Liver (tissue), 9 donors: ENCODE measurements around the gene WNT5A. TPM values are rescaled to one million over a fixed set of nuclear protein-coding genes. Genes with fewer than 3 reads are reported as not detected.

Source experiments
- DNase-seq: peaks from one replicate; pipeline ENCODE4 v3.0.0-alpha.2; 2017; ENCODE audit warnings: low spot score
- H3K27ac ChIP-seq, 2 donors: one replicate each; pipeline ENCODE4 v1.7.0; 2013; ENCODE audit warnings: inconsistent platforms in 2 of 2, low read length in 2 of 2, control low read depth in 1 of 2, low read depth in 1 of 2, mild to moderate bottlenecking in 1 of 2
- H3K27me3 ChIP-seq, 4 donors: one replicate each; pipeline versions ENCODE4 v1.6.1 to v1.7.0; 2013; ENCODE audit warnings: low read length in 3 of 4, inconsistent platforms in 1 of 4, mild to moderate bottlenecking in 1 of 4, moderate library complexity in 1 of 4; ENCODE audit not compliant: control insufficient read depth in 4 of 4, insufficient read depth in 4 of 4
- H3K36me3 ChIP-seq, 4 donors: one replicate each; pipeline versions ENCODE4 v1.6.1 to v1.7.0; 2013; ENCODE audit warnings: low read length in 3 of 4, mild to moderate bottlenecking in 3 of 4, low read depth in 1 of 4, moderate library complexity in 1 of 4; ENCODE audit not compliant: control insufficient read depth in 4 of 4, insufficient read depth in 3 of 4
- H3K4me1 ChIP-seq, 4 donors: one replicate each; pipeline versions ENCODE4 v1.6.1 to v1.7.0; 2013; ENCODE audit warnings: low read length in 3 of 4, mild to moderate bottlenecking in 3 of 4, moderate library complexity in 1 of 4; ENCODE audit not compliant: control insufficient read depth in 4 of 4, insufficient read depth in 4 of 4
- H3K4me3 ChIP-seq, 3 donors: one replicate each; pipeline versions ENCODE4 v1.6.1 to v1.7.0; 2013; ENCODE audit warnings: low read length in 3 of 3, control low read depth in 1 of 3, low read depth in 1 of 3, mild to moderate bottlenecking in 1 of 3
- H3K9ac ChIP-seq, 2 donors: one replicate each; pipeline ENCODE4 v1.7.0; 2013; ENCODE audit warnings: low read length in 2 of 2, mild to moderate bottlenecking in 2 of 2, moderate library complexity in 2 of 2, control low read depth in 1 of 2, low read depth in 1 of 2
- H3K9me3 ChIP-seq, 4 donors: one replicate each; pipeline versions ENCODE4 v1.6.1 to v1.7.0; 2013; ENCODE audit warnings: low read length in 3 of 4; ENCODE audit not compliant: control insufficient read depth in 4 of 4
- EGR1 ChIP-seq, 2 donors: IDR thresholded peaks; 2 replicates each; pipeline ENCODE4 v1.6.1; 2016 to 2018; ENCODE audit warnings: antibody characterized with exemption in 2 of 2, low read depth in 2 of 2
- FOXA1 ChIP-seq: IDR thresholded peaks from 2 replicates; pipeline ENCODE4 v1.6.1; 2016; ENCODE audit warnings: antibody characterized with exemption
- FOXA2 ChIP-seq: IDR thresholded peaks from 2 replicates; pipeline ENCODE4 v1.6.1; 2016; ENCODE audit warnings: antibody characterized with exemption
- GABPA ChIP-seq, 2 donors: IDR thresholded peaks in 1 of 2; conservative IDR thresholded peaks in 1 of 2; 2 replicates each; pipeline ENCODE4 v1.6.1; 2016; ENCODE audit warnings: antibody characterized with exemption in 2 of 2, mild to moderate bottlenecking in 1 of 2, moderate library complexity in 1 of 2
- HNF4A ChIP-seq, 2 donors: conservative IDR thresholded peaks; 2 replicates each; pipeline ENCODE4 v1.6.1; 2016; ENCODE audit warnings: antibody characterized with exemption in 2 of 2, mild to moderate bottlenecking in 2 of 2
- HNF4G ChIP-seq: IDR thresholded peaks from 2 replicates; pipeline ENCODE4 v1.6.1; 2016; ENCODE audit warnings: antibody characterized with exemption
- JUND ChIP-seq, 2 donors: IDR thresholded peaks; 2 replicates each; pipeline ENCODE4 v1.6.1; 2016; ENCODE audit warnings: antibody characterized with exemption in 2 of 2
- NR2F2 ChIP-seq: IDR thresholded peaks from 2 replicates; pipeline ENCODE4 v1.6.1; 2016; ENCODE audit warnings: antibody characterized with exemption
- RAD21 ChIP-seq, 2 donors: IDR thresholded peaks; 2 replicates each; pipeline ENCODE4 v1.6.1; 2016; ENCODE audit warnings: antibody characterized with exemption in 2 of 2, mild to moderate bottlenecking in 2 of 2
- RXRA ChIP-seq, 2 donors: IDR thresholded peaks; 2 replicates each; pipeline ENCODE4 v1.6.1; 2017 to 2018; ENCODE audit warnings: antibody characterized with exemption in 2 of 2, mild to moderate bottlenecking in 1 of 2
- SP1 ChIP-seq: IDR thresholded peaks from 2 replicates; pipeline ENCODE4 v1.6.1; 2018; ENCODE audit warnings: antibody characterized with exemption, mild to moderate bottlenecking
- TAF1 ChIP-seq: conservative IDR thresholded peaks from 2 replicates; pipeline ENCODE4 v1.6.1; 2016; ENCODE audit warnings: antibody characterized with exemption, mild to moderate bottlenecking
- YY1 ChIP-seq: IDR thresholded peaks from 2 replicates; pipeline ENCODE4 v1.6.1; 2016; ENCODE audit warnings: antibody characterized with exemption, mild to moderate bottlenecking
- WGBS: extraction: QIAGEN DNeasy Blood & Tissue Kit; methylation state at CpG from one replicate; pipeline ENCODE4 v1.1.7; 2013; 5-methylcytosine and 5-hydroxymethylcytosine counted together
- polyA plus RNA-seq, 2 donors: library from polyadenylated mRNA; stranded (reverse) in 1 of 2; unstranded in 1 of 2; fragments of 200-250 nt in 1 of 2; fragments of >200 nt in 1 of 2; fragmentation: Nextera tagmentation in 1 of 2; extraction: Ambion mirVana in 1 of 2; gene quantifications; one replicate each; pipeline versions ENCODE4 v1.2.1 to v1.2.3, GENCODE V29; 2013 to 2015
- total RNA-seq, 2 donors: library from RNA; depleted of rRNA; stranded (reverse); fragments of >200 nt; gene quantifications; one replicate each; pipeline ENCODE4 v1.2.3, GENCODE V29; 2014
- TF ChIP-seq, protein P1 (sequence below): IDR thresholded peaks from 2 replicates; pipeline ENCODE4 v1.6.1; 2016; ENCODE audit warnings: antibody characterized with exemption
- TF ChIP-seq, protein P2 (sequence below): fragments of 150-350 bp; IDR thresholded peaks from 2 replicates; pipeline ENCODE4 v1.5.1; 2017; ENCODE audit warnings: improper control_type of control experiment, low read depth, low read length; ENCODE audit not compliant: missing input control
- TF ChIP-seq, protein P3 (sequence below): IDR thresholded peaks from 2 replicates; pipeline ENCODE4 v1.6.1; 2016; ENCODE audit warnings: antibody characterized with exemption
- TF ChIP-seq, protein P4 (sequence below): IDR thresholded peaks from 2 replicates; pipeline ENCODE4 v1.6.1; 2016; ENCODE audit warnings: antibody characterized with exemption
- donor health status: healthy.
- donor health status: healthy.
- donor health status: healthy.
- donor health status: healthy.
- donor health status: healthy.

WNT5A gene
- total and polyA plus RNA-seq, 4 donors: 0.18 to 1.3 (median 0.66) TPM

DNA sequence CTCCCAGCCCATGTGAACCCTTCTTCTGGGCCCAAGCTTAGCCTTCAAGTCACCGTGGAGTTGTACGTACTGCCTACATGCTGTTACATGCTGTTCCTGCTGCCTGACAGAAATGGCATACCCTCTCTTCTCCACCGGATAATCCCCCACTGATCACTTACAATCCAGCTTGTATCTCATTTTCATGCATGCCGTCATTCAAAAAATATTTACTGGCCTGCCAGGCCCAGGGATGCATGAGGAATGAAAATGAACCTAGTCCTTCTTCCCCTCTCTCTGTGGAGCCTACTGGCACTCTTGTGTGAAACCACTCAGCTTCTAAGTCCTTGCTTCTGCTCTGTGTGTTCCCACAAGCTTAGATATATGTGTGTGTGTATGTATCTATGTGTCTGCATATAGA lies 60.6 kb downstream of the WNT5A start:
- 94% methylated on average over 4 of the region's 4 CpGs for WGBS
- H3K9me3 ChIP-seq: peaks cover 0 to 4% (median 0%) of the 10 kb centered on the region in 4 donors
- no peak overlapping the region for H3K9ac ChIP-seq
- H3K27me3 ChIP-seq: no peaks in the 10 kb centered on the region
- H3K4me3 ChIP-seq: no peak overlapping the region
- H3K4me1 ChIP-seq: no peaks in the 10 kb centered on the region
- H3K27ac ChIP-seq: no peak overlapping the region
- H3K36me3 ChIP-seq: no peaks in the 10 kb centered on the region
- no peak for DNase-seq
- no peak for TF ChIP-seq RXRA (IDR thresholded peaks at IDR 0.05)
- no peak for TF ChIP-seq TAF1
- no peak for TF ChIP-seq GABPA (IDR thresholded peaks at IDR 0.05 in 1 of 2, conservative IDR thresholded peaks at IDR 0.05 in 1 of 2)
- TF ChIP-seq, protein P1, sequence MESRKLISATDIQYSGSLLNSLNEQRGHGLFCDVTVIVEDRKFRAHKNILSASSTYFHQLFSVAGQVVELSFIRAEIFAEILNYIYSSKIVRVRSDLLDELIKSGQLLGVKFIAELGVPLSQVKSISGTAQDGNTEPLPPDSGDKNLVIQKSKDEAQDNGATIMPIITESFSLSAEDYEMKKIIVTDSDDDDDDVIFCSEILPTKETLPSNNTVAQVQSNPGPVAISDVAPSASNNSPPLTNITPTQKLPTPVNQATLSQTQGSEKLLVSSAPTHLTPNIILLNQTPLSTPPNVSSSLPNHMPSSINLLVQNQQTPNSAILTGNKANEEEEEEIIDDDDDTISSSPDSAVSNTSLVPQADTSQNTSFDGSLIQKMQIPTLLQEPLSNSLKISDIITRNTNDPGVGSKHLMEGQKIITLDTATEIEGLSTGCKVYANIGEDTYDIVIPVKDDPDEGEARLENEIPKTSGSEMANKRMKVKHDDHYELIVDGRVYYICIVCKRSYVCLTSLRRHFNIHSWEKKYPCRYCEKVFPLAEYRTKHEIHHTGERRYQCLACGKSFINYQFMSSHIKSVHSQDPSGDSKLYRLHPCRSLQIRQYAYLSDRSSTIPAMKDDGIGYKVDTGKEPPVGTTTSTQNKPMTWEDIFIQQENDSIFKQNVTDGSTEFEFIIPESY: no peak
- TF ChIP-seq SP1: no peak
- TF ChIP-seq, protein P2, sequence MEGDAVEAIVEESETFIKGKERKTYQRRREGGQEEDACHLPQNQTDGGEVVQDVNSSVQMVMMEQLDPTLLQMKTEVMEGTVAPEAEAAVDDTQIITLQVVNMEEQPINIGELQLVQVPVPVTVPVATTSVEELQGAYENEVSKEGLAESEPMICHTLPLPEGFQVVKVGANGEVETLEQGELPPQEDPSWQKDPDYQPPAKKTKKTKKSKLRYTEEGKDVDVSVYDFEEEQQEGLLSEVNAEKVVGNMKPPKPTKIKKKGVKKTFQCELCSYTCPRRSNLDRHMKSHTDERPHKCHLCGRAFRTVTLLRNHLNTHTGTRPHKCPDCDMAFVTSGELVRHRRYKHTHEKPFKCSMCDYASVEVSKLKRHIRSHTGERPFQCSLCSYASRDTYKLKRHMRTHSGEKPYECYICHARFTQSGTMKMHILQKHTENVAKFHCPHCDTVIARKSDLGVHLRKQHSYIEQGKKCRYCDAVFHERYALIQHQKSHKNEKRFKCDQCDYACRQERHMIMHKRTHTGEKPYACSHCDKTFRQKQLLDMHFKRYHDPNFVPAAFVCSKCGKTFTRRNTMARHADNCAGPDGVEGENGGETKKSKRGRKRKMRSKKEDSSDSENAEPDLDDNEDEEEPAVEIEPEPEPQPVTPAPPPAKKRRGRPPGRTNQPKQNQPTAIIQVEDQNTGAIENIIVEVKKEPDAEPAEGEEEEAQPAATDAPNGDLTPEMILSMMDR: no peak
- no peak for TF ChIP-seq HNF4A (conservative IDR thresholded peaks at IDR 0.05)

DNA sequence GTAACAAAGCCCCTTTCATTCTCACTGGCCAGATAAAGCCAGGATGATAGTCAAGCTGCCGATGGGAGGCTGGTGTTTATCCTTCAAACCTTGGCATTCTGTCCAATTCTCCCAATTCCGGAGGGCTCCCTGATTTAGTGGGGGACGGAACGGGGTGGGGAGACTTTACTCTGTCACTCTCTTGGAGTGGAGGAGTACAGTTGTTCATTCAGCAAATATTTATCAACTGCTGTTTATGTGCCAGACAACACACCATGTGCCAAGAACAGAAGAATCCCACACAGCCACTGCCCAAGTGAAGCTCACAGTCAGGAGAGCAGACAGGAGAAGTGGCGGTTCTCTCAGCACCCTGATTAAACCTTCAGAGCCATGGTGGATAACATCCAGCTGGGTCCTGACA lies 63.3 kb downstream of the WNT5A start:
- no peak overlapping the region for H3K9ac ChIP-seq
- no peaks in the 10 kb centered on the region for H3K27me3 ChIP-seq
- TF ChIP-seq RAD21 (IDR thresholded peaks at IDR 0.05) (no peak), NR2F2 (no peak)
- WGBS: 75% methylated on average over 5 of the region's 5 CpGs
- no peak overlapping the region for H3K27ac ChIP-seq
- H3K36me3 ChIP-seq: no peaks in the 10 kb centered on the region
- H3K9me3 ChIP-seq: peaks cover 0 to 4% (median 0%) of the 10 kb centered on the region in 4 donors
- H3K4me3 ChIP-seq: no peak overlapping the region
- DNase-seq: no peak
- no peaks in the 10 kb centered on the region for H3K4me1 ChIP-seq

DNA sequence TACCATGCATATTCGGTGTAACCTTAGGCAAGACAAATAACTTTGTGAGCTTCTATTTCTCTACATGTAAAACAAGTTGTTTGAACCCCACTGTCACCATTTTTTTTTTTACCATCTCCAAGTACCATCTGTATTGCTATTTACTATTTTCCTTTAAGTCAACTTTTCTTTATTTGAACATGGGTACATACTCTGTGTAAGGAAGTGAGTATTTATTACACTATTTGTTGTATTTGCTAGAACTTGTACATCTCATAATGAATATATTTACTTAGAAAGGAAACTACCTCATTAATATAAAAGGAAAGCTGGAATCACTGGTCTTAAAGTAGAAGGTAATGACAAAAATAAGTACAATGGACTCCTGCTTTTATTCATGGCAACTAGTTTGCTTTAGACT lies 69.9 kb downstream of the WNT5A start:
- TF ChIP-seq NR2F2: no peak
- Histone ChIP-seq H3K4me3 (no peak overlapping the region), H3K9ac (no peak overlapping the region), H3K36me3 (no peaks in the 10 kb centered on the region), H3K27ac (no peak overlapping the region), H3K4me1 (no peaks in the 10 kb centered on the region), H3K27me3 (no peaks in the 10 kb centered on the region), H3K9me3 (no peaks in the 10 kb centered on the region)
- DNase-seq: no peak
- WGBS: 91% methylated on average over 1 of the region's 1 CpG

DNA sequence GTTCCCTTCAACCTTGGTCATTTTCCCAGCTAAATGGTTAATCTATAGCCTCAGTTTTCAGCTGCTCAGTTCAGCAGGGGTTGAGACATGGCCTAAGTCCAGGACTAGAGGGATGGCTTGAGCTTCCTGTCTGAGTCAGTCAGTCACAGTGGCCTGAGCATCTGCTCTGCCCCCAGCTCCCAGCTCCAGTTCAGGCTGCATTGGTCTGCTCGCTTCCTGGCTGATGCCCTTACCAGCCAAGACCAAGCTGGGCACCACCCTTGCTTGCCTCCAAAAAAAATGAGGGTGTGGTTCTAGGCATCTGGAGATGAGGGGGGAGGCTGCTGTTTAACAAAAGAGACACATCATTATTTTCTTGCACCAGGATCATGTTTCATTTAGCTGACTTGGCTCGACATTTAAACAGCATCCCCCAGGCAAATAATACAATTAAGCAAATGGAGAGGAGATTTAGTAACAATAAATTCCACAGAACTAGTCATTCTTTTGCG lies 70.7 kb downstream of the WNT5A start:
- no peaks in the 10 kb centered on the region for H3K36me3 ChIP-seq
- H3K4me3 ChIP-seq: no peak overlapping the region
- H3K9ac ChIP-seq: no peak overlapping the region
- H3K27ac ChIP-seq: no peak overlapping the region
- no peaks in the 10 kb centered on the region for H3K27me3 ChIP-seq
- H3K9me3 ChIP-seq: no peaks in the 10 kb centered on the region
- no peaks in the 10 kb centered on the region for H3K4me1 ChIP-seq
- no peak for DNase-seq
- 80% methylated on average over 3 of the region's 3 CpGs for WGBS
- no peak for TF ChIP-seq EGR1 (IDR thresholded peaks at IDR 0.05; ENCODE audit: low read depth in 2 of 2)
- TF ChIP-seq FOXA2: no peak
- TF ChIP-seq HNF4G: no peak
- TF ChIP-seq FOXA1: no peak
- TF ChIP-seq TAF1: no peak
- TF ChIP-seq RAD21 (IDR thresholded peaks at IDR 0.05): no peak
- TF ChIP-seq, protein P3, sequence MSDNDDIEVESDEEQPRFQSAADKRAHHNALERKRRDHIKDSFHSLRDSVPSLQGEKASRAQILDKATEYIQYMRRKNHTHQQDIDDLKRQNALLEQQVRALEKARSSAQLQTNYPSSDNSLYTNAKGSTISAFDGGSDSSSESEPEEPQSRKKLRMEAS: no peak
- no peak for TF ChIP-seq SP1
- TF ChIP-seq JUND (IDR thresholded peaks at IDR 0.05): no peak
- TF ChIP-seq, protein P1: no peak
- TF ChIP-seq, protein P4, sequence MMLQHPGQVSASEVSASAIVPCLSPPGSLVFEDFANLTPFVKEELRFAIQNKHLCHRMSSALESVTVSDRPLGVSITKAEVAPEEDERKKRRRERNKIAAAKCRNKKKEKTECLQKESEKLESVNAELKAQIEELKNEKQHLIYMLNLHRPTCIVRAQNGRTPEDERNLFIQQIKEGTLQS: no peak
- no peak for TF ChIP-seq HNF4A (conservative IDR thresholded peaks at IDR 0.05)
- no peak for TF ChIP-seq YY1
- TF ChIP-seq RXRA (IDR thresholded peaks at IDR 0.05): no peak
- no peak for TF ChIP-seq NR2F2
- TF ChIP-seq GABPA (IDR thresholded peaks at IDR 0.05 in 1 of 2, conservative IDR thresholded peaks at IDR 0.05 in 1 of 2): no peak
